NCI-H146 (cell line): ENCODE measurements around the gene CDH4.

Source experiments
- DNase-seq: peaks from one replicate; lab custom pipeline; 2025; lab: John Stamatoyannopoulos, UW

Gene CDH4

DNA sequence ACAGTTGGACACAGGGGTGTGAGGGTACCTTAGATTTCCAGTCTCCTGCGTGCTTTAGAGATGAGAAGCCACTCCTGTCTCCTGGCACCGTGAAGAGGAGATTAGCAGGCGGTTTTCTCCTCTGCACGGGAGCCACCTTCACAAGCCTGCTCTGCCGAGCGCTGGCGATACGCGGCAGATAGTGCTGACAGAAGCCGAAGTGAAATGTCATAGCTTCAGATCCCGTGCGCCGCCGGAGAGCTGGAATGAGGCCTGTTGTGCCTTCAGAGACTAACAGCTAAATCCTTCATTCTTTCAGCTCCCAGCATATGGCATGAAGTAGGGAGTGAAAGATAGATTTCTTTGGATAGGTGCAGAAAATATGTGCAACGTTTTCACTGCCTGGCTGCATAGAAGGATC lies 442.6 kb downstream of the CDH4 start:
- no peak for DNase-seq

DNA sequence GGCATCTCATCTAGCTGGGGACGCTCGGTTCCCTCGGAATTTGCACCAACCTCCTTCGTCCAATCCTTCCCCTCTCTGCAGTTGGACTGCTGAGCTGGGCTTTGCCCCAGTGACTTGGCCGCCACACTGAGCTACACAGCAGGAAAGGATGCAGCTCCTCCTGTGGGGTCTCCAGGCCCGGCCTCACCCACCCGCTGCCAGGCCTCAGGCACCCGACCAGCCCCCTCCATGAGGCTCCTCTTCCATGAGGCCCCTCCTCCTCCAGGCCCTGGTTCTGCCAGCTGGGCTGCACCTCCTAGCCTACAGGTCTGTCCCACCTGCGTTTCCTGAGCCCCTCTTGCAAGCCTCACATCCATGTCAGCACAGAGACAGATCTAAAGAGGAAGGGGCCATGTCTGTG lies 443.7 kb downstream of the CDH4 start:
- no peak for DNase-seq

DNA sequence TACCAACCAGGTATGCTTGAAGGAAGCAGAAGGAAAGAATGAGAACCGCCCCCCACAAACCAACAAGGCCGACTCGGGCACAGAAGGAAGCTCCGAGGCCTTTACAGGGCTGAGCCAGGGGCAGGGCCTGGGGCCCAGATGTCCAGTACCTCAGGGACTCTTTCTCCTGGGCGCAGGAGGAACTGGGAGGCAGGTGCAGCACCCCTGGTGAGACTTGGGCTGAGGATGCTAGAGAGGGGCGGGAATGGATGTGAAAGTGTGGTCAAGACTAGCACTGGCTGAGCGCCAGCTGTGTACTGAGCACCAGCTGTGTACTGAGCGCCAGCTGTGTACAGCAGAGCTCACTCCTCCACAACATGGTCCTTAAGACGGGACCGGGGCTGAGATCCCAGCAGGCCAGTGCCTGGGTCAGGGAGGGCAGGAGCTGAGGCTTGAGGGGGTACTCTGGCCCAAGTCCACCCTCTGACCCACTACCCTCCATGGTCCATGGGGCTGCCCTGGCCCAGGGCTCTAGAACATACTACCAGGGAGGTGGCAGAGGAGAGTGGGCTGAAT lies 444.2 kb downstream of the CDH4 start:
- no peak for DNase-seq

DNA sequence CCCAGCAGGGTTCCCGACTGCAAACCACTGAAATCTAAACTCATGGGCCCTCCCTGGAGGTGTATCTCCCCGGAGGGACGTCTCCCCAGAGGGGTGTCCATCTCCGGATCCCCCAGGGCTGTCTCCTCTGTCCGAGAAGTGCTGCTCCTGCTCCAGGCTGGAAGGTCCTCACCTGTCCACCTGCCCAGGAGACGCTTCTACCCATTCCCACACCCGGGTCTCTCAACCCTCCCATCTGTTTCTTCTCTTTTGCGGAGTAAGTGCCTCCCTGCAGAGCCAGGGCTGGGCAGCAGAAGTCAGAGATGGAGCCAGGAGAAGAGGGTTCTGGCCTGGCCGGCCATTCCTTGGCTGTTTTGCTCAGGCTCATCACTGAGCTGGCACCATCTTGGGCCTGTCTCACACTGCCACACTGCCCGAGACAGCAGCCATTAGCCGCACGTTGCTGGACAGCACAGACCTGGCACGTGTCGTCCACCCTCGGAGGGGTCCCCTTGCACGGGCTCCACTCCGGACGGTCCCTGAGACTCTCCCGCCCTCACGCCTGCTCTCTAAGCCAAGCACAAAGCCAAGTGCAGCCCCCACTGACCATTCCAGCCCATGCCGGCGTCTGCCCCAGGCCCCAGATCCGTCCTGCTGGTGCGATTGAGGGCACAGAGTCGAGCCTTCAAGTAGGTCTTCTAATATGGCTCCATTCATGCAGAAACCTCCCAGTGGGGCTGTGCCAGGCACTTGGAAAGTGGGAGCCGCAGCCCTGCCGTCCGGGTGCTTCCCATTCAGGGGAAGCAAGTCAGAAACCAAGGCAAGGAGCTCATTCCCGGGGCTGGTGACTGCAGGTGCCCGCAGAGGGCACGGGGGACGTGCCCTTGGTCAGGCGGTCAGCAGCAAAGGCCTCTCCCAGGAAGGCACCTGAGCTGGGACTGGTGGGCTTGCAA lies 445.9 kb downstream of the CDH4 start:
- no peak for DNase-seq

DNA sequence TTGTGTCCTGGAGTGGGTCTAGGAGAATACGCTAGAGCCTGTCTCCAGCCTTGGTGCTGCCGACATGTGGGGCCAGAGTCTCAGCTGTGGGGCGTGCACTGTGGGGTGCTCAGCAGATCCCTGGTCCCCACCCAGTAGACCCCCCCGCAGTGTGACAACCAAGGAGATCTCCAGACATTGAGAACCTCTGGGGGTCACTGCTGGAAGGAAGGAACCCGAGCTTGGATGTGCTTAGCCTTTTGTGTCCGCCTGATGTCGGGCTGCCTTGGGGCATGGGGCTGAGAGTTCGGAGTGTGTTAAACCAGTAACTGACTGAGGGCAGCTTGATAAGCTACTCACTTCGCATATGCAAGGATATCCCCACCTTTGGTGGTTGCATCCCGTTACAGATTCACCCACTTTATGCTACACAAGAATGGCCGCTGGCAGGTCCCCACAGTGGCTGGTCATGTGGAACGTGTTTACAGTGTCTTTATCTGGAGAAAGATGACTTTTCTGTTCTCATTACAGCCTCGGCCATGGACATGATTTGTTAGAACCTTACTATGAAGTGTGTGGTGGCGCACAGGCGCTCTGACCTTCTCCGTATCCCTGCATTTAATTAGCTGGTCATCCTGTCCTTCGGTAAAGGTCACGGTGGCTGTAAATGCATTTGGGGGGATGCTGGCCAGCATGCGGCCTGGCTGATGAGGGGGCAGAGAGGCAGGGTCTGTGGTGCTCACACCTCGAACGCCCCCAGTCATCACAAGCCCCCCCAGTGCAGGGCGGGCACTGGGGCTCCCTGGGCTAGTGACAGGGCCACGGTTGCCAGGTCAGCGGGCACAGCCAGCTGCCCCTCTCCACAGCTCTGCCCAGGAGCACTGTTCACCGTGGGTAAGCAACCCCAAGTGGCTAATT lies 446.8 kb downstream of the CDH4 start:
- DNase-seq, result no peak

GRCh38 chr20:61699495-61700374 lies 447.7 kb downstream of the CDH4 start:
- no peak for DNase-seq

GRCh38 chr20:61700595-61701140 lies 448.6 kb downstream of the CDH4 start:
- DNase-seq, result no peak

DNA sequence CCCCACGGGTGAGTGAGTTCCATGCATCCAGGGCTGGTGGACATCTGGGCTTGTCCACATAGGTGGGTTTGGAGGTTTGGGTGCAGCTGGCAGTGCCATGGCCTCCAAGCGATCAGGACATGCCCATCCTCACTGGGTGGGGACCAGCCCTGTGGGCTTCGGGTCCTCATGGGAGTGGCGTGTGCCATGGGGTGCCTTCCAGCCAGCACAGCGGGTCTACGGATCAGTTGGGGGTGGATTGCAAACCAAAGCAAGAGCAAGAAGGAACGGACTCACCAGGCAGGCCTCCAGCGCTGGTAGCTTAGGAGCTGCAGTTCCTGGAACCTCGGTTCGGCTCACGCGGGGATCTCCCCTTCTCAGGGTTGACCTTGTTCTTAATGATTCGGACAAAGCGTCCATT lies 449.3 kb downstream of the CDH4 start:
- no peak for DNase-seq

DNA sequence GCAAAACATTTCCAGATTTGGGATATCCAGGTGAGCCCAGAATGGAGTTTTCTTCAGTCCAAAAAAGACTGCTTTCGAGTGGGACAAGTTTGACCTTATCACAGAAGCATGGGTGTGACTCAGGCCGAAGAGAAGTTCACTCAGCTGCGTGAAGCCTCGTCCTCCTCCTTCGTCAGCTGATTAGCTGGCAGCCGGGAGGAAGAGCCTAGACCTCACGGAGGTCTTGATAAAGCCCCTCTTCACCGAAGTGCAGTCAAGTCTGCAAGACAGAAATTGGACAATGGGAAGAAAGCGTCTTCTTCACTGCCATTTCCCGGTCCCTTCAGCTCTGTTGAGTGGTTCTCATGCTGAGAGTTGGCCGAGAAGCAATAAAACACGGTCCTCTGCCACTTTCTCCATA lies 449.7 kb downstream of the CDH4 start:
- no peak for DNase-seq

GRCh38 chr20:61702246-61702645 lies 450.2 kb downstream of the CDH4 start:
- no peak for DNase-seq

DNA sequence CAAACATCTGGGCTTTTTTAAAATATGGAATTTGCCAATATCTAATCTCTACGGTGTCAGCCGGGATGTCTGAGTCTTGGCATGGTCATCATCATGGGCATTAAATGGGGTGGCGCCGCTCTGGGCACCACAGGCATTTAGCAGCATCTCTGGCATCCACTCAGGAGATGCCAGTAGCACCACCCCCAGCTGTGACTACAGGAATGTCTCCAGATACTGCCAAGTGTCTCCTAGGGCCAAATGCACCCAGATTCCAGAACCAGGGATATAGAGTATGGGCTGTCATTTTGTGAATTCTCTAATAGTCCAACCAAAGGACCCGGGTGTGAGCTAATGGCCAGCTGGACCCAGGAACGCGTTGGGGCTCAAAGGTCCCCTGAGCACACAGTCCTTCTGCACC lies 452.6 kb downstream of the CDH4 start:
- no peak for DNase-seq

- no peak for DNase-seq
These were observed 453.6 kb downstream of the CDH4 start for GRCh38 chr20:61705386-61706258.

GRCh38 chr20:61706259-61706961 lies 454.3 kb downstream of the CDH4 start:
- no peak for DNase-seq

DNA sequence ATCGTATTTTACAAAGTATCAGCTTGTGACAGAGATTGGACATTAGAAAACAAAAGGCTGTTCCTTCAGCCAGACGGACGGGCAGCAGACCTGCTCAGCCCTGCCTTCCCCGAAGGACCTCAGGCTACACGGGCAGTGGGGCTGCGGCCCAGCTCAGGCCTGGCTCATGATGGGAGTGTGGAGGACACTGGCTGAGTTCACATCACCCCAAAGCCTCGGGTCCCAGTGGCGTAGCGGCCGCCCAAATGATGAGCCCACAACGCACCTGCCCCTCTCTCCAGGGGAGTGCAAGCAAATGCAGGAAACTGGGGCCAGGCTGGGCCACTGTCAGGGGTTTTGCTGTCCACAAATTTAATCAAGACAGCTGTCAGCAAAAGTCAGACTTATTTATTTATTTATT lies 456.8 kb downstream of the CDH4 start:
- no peak for DNase-seq

DNA sequence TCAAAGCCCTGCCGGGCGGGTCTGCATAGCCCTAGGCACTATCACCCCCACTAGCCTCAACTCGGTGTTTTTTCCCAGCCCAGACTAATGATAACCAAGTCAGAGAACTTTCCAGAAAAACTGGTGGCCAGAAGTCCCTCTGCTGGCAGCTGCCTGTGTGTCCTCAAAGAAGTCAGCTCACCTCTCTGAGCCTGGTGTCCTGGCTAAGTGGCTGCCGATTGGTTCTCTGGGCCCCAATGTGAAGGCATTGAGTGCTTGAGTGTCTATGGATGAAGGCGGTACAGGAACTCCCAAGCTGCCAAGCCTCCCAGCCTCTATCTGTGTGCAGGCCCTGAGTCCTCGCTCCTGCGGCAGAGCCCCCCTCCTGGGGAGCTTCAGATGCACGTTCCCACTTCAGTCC lies 458.0 kb downstream of the CDH4 start:
- DNase-seq, result no peak

DNA sequence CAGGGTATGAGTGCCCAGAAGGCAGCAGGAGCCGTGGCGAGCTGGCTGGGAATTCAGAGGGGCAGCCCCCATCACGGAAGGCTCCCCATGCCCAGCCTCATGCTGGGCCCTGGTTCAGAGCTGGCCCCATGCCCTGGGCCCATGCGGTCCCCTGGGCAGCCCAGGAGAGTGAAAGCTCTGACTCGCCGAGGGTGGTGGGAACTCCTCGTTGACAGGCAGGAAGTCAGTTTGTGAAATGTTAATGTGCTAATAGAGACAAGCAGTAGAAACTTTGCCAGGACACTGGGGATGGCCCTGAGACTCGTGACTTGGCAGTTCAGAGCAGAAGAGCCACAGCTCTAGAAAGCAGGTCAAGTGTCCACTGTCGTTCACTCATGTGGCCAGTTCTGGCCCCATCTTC lies 460.6 kb downstream of the CDH4 start:
- DNase-seq, result no peak

- no peak for DNase-seq
These were observed 466.4 kb downstream of the CDH4 start for GRCh38 chr20:61718361-61719005.

- DNase-seq, result no peak
These were observed 467.8 kb downstream of the CDH4 start for GRCh38 chr20:61719691-61720347.

GRCh38 chr20:61720348-61720696 lies 468.3 kb downstream of the CDH4 start:
- no peak for DNase-seq
